Smooth muscle cell (in vitro differentiated cells): ENCODE measurements around the gene MYF6. TPM values are rescaled to one million over a fixed set of nuclear protein-coding genes. Genes with fewer than 3 reads are reported as not detected.

Experiments used
- DNase-seq: peaks from one replicate; lab custom pipeline; 2025; ENCODE audit not compliant: unreplicated experiment; lab: John Stamatoyannopoulos, UW
- H2AFZ ChIP-seq: fragments of 200-600 bp; sonication (generic); 2 replicates; pipeline ENCODE4 v1.6.0; 2016; ENCODE audit warnings: antibody characterized with exemption, low read depth, mild to moderate bottlenecking
- H3F3A ChIP-seq: fragments of 200-600 bp; sonication (generic); 2 replicates; pipeline ENCODE4 v1.6.0; 2017; ENCODE audit warnings: antibody characterized with exemption, low read depth
- H3K27ac ChIP-seq: fragments of 200-600 bp; sonication (generic); 2 replicates; pipeline ENCODE4 v1.5.1; 2016; ENCODE audit warnings: low read depth, mild to moderate bottlenecking
- H3K27me3 ChIP-seq: fragments of 200-600 bp; sonication (generic); 2 replicates; pipeline ENCODE4 v1.6.1; 2016; ENCODE audit warnings: low read depth, mild to moderate bottlenecking
- H3K36me3 ChIP-seq: fragments of 200-600 bp; sonication (generic); 2 replicates; pipeline ENCODE4 v1.5.1; 2016; ENCODE audit warnings: low read depth
- H3K4me1 ChIP-seq: fragments of 200-600 bp; sonication (generic); 2 replicates; pipeline ENCODE4 v1.5.1; 2016; ENCODE audit warnings: low read depth
- H3K4me2 ChIP-seq: fragments of 200-600 bp; sonication (generic); 2 replicates; pipeline ENCODE4 v1.6.0; 2016; ENCODE audit warnings: mild to moderate bottlenecking
- H3K4me3 ChIP-seq: fragments of 200-600 bp; sonication (generic); 2 replicates; pipeline ENCODE4 v1.5.1; 2016; ENCODE audit warnings: mild to moderate bottlenecking
- H3K79me2 ChIP-seq: fragments of 200-600 bp; sonication (generic); 2 replicates; pipeline ENCODE4 v1.6.0; 2016; ENCODE audit warnings: low read depth, mild to moderate bottlenecking
- H3K9ac ChIP-seq: fragments of 200-600 bp; sonication (generic); 2 replicates; pipeline ENCODE4 v1.6.0; 2016; ENCODE audit warnings: low read depth
- H3K9me3 ChIP-seq: fragments of 200-600 bp; sonication (generic); replicated peaks from 2 replicates; pipeline ENCODE4 v1.5.1; 2016; ENCODE audit warnings: low read depth
- H4K20me1 ChIP-seq: fragments of 200-600 bp; sonication (generic); 2 replicates; pipeline ENCODE4 v1.6.0; 2016; ENCODE audit warnings: low read depth
- CTCF ChIP-seq: fragments of 200-600 bp; sonication (generic); IDR thresholded peaks from 2 replicates; pipeline ENCODE4 v1.5.1; 2017; ENCODE audit warnings: borderline replicate concordance, mild to moderate bottlenecking, antibody characterized with exemption; ENCODE audit not compliant: insufficient read depth, poor library complexity, severe bottlenecking
- WGBS: methylation state at CpG from one replicate; pipeline ENCODE4 v1.1.7; 2016; ENCODE audit warnings: low lambda C conversion rate; 5-methylcytosine and 5-hydroxymethylcytosine counted together
- polyA plus RNA-seq: library from polyadenylated mRNA; unstranded; fragments of >200 nt; fragmentation: Nextera tagmentation; extraction: Ambion mirVana; gene quantifications from 2 replicates; pipeline ENCODE4 v1.2.1, GENCODE V29; 2016
- total RNA-seq: library from RNA; depleted of rRNA; stranded (reverse); fragments of >200 nt; gene quantifications from 2 replicates; pipeline ENCODE4 v1.2.3, GENCODE V29; 2014

MYF6 gene
- total and polyA plus RNA-seq, 2 experiments from 2014 or later = not detected

- WGBS = 31% methylated on average over 1 of the region's 1 CpG
- H3K36me3 ChIP-seq = no peaks in the 10 kb centered on the region
- H3K27me3 ChIP-seq = no peaks in the 10 kb centered on the region
- DNase-seq = no peak
- H3K4me1 ChIP-seq = no peaks in the 10 kb centered on the region
- TF ChIP-seq CTCF = no peak
- H4K20me1 ChIP-seq = no peaks in the 10 kb centered on the region
- H3K4me2 ChIP-seq = no peak overlapping the region
- no peak overlapping the region for H3K27ac ChIP-seq
- no peak overlapping the region for H2AFZ ChIP-seq
- H3K9me3 ChIP-seq = no peaks in the 10 kb centered on the region
- H3K9ac ChIP-seq = no peak overlapping the region
- no peaks in the 10 kb centered on the region for H3F3A ChIP-seq
- no peaks in the 10 kb centered on the region for H3K79me2 ChIP-seq
- H3K4me3 ChIP-seq = no peak overlapping the region
Measured at GRCh38 chr12:80756875-80757274, 49.4 kb downstream of the MYF6 start.

Other genes with a start within 250 kb of the MYF6 start
- gene MYF5, start 9.3 kb downstream of the MYF6 start, total RNA-seq = not detected in 2 replicates
- gene MYF5, start 9.3 kb downstream of the MYF6 start, polyA plus RNA-seq = not detected in 2 replicates
- 3.2 and 3.8 TPM in 2 replicates for gene LIN7A, start 230.3 kb downstream of the MYF6 start, total RNA-seq
- gene LIN7A, start 230.3 kb downstream of the MYF6 start, polyA plus RNA-seq = 2.0 and 2.2 TPM in 2 replicates